HepG2 (cell line): ENCODE measurements around the gene VTN. TPM values are rescaled to one million over a fixed set of nuclear protein-coding genes. Genes with fewer than 3 reads are reported as not detected.

Source experiments
- ATAC-seq: fragments of 200-7000 bp; cut with Tn5 transposase; 3 replicates; pipeline ENCODE4 v1.9.1; 2020; ENCODE audit warnings: mild to moderate bottlenecking, moderate library complexity
- BruUV-seq: library from RNA; stranded (reverse); fragments of 400-500 nt; replicated peaks from 2 replicates; lab custom pipeline; 2021; lab: Mats Ljungman, UMichigan
- CTCF ChIA-PET: fragments of 300-600 bp; formaldehyde crosslinking; extraction: SDS; loops from one replicate; lab custom pipeline; 2021; ENCODE audit warnings: low total read pairs, inconsistent platforms, low intra/inter-chr PET ratio; lab: Yijun Ruan, JAX
- POLR2A ChIA-PET: fragments of 350-600 bp; sonication (Branson Sonifier 250); formaldehyde crosslinking; loops from one replicate; lab custom pipeline; 2020; ENCODE audit warnings: antibody characterized with exemption, inconsistent platforms; lab: Yijun Ruan, JAX
- DNase-seq: peaks from one replicate; pipeline ENCODE4 v3.0.0-alpha.2; 2015; ENCODE audit warnings: low spot score
- FAIRE-seq: peaks from 3 replicates; lab custom pipeline; 2011; peaks lifted over from hg19 to GRCh38; lab: Jason Lieb, UNC
- H2AFZ ChIP-seq: one replicate; pipeline ENCODE4 v1.6.1; 2011; ENCODE audit warnings: low read length, inconsistent platforms
- H3K27ac ChIP-seq: fragments of 300-600 bp; 3 replicates; pipeline ENCODE4 v1.8.0; 2011; ENCODE audit warnings: mixed run types, mild to moderate bottlenecking, mixed read lengths, low read length, inconsistent platforms; ENCODE audit not compliant: insufficient read depth; ENCODE audit errors: extremely low read length
- H3K27me3 ChIP-seq, 2 experiments: fragments of 200-600 bp in 1 of 2; 2 replicates in 1 of 2; 3 replicates in 1 of 2; pipeline versions ENCODE4 v1.6.0 to v1.8.0; 2011; ENCODE audit warnings: low read length in 2 of 2, mild to moderate bottlenecking in 2 of 2, moderate library complexity in 2 of 2, inconsistent platforms in 1 of 2; ENCODE audit not compliant: insufficient read depth in 2 of 2, control insufficient read depth in 1 of 2
- H3K36me3 ChIP-seq, 2 experiments: fragments of 200-600 bp in 1 of 2; replicated peaks in 1 of 2; 2 replicates in 1 of 2; 3 replicates in 1 of 2; pipeline versions ENCODE4 v1.5.1 to v1.8.0; 2011; ENCODE audit warnings: low read length in 2 of 2, inconsistent platforms in 1 of 2; ENCODE audit not compliant: insufficient read depth in 2 of 2, control insufficient read depth in 1 of 2
- H3K4me1 ChIP-seq: 2 replicates; pipeline ENCODE4 v1.5.1; 2012; ENCODE audit warnings: low read length, inconsistent platforms; ENCODE audit not compliant: insufficient read depth
- H3K4me2 ChIP-seq: 2 replicates; pipeline ENCODE4 v1.6.0; 2011; ENCODE audit warnings: low read depth, low read length, inconsistent platforms
- H3K4me3 ChIP-seq, 3 experiments: fragments of 200-600 bp in 1 of 3; sonication (generic), shearing (Covaris generic) in 1 of 3; replicated peaks in 1 of 3; 2 replicates each; pipeline ENCODE4 v1.5.1; 2011 to 2016; ENCODE audit warnings: low read length in 3 of 3, inconsistent platforms in 2 of 3, low read depth in 2 of 3, mild to moderate bottlenecking in 2 of 3, control low read depth in 1 of 3, mixed read lengths in 1 of 3; ENCODE audit not compliant: insufficient read depth in 1 of 3
- H3K79me2 ChIP-seq: one replicate; pipeline ENCODE4 v1.6.1; 2011; ENCODE audit warnings: low read length, inconsistent platforms; ENCODE audit not compliant: insufficient read depth
- H3K9ac ChIP-seq: 2 replicates; pipeline ENCODE4 v1.6.0; 2011; ENCODE audit warnings: mild to moderate bottlenecking, low read depth, low read length, inconsistent platforms; ENCODE audit not compliant: insufficient read depth
- H3K9me3 ChIP-seq: 2 replicates; pipeline ENCODE4 v1.5.1; 2012; ENCODE audit warnings: mild to moderate bottlenecking, low read length
- H4K20me1 ChIP-seq: 2 replicates; pipeline ENCODE4 v1.6.0; 2011; ENCODE audit warnings: inconsistent platforms, mild to moderate bottlenecking, low read length, moderate library complexity; ENCODE audit not compliant: insufficient read depth
- ADNP ChIP-seq: sonication (generic); formaldehyde crosslinking; IDR thresholded peaks from 2 replicates; pipeline ENCODE4 v1.4.0; 2020; ENCODE audit warnings: missing genetic modification reagents
- AGO2 ChIP-seq: fragments of 200-400 bp; formaldehyde crosslinking; optimal IDR thresholded peaks from 2 replicates; pipeline ENCODE3; 2017; ENCODE audit warnings: mild to moderate bottlenecking, low read depth, low read length, moderate library complexity
- FOXK2 ChIP-seq: fragments of 450-650 bp; IDR thresholded peaks from 2 replicates; pipeline ENCODE4 v1.6.1; 2016
- GATAD2A ChIP-seq: IDR thresholded peaks from 2 replicates; pipeline ENCODE4 v1.6.1; 2016
- HNF4A ChIP-seq: sonication (generic); formaldehyde crosslinking; IDR thresholded peaks from 2 replicates; pipeline ENCODE4 v1.4.0; 2020; ENCODE audit warnings: missing genetic modification reagents
- KAT7 ChIP-seq: IDR thresholded peaks from 2 replicates; pipeline ENCODE4 v1.6.1; 2018; ENCODE audit warnings: borderline replicate concordance, missing compliant biosample characterization
- MED1 ChIP-seq: sonication (generic); formaldehyde crosslinking; IDR thresholded peaks from 2 replicates; pipeline ENCODE4 v1.4.0; 2020; ENCODE audit warnings: missing genetic modification reagents
- NONO ChIP-seq, 2 experiments: fragments of 450-650 bp in 1 of 2; sonication (generic) in 1 of 2; formaldehyde crosslinking in 1 of 2; IDR thresholded peaks in 1 of 2; conservative IDR thresholded peaks in 1 of 2; 2 replicates each; pipeline versions ENCODE4 v1.6.1 to v1.8.0; 2017 to 2022; ENCODE audit warnings: mild to moderate bottlenecking in 1 of 2, missing genetic modification reagents in 1 of 2, moderate library complexity in 1 of 2
- SAP130 ChIP-seq: IDR thresholded peaks from 2 replicates; pipeline ENCODE4 v1.6.1; 2016; ENCODE audit warnings: low read depth
- SKI ChIP-seq: fragments of 450-650 bp; IDR thresholded peaks from one replicate; pipeline ENCODE4 v1.6.1; 2018; ENCODE audit warnings: mild to moderate bottlenecking; ENCODE audit not compliant: partially characterized antibody
- ZC3H13 ChIP-seq: sonication (generic); formaldehyde crosslinking; IDR thresholded peaks from 2 replicates; pipeline ENCODE4 v1.8.1; 2023; ENCODE audit warnings: mild to moderate bottlenecking, missing genetic modification reagents, moderate library complexity
- ZNF569 ChIP-seq: sonication (generic); formaldehyde crosslinking; IDR thresholded peaks from 2 replicates; pipeline ENCODE4 v1.5.0; 2020; ENCODE audit warnings: mild to moderate bottlenecking, missing genetic modification reagents, moderate library complexity, borderline replicate concordance
- ZNF687 ChIP-seq: sonication (generic); formaldehyde crosslinking; IDR thresholded peaks from 2 replicates; pipeline ENCODE4 v1.5.1; 2020; ENCODE audit warnings: mild to moderate bottlenecking, missing genetic modification reagents, moderate library complexity
- ZNF766 ChIP-seq: sonication (generic); formaldehyde crosslinking; IDR thresholded peaks from 2 replicates; pipeline ENCODE4 v1.5.0; 2020; ENCODE audit warnings: missing genetic modification reagents, borderline replicate concordance
- ZSCAN29 ChIP-seq: sonication (generic); formaldehyde crosslinking; conservative IDR thresholded peaks from 2 replicates; pipeline ENCODE4 v1.4.0; 2020; ENCODE audit warnings: mild to moderate bottlenecking, missing genetic modification reagents
- WGBS: methylation state at CpG from one replicate; pipeline ENCODE4 v1.1.6; 2017; ENCODE audit warnings: low lambda C conversion rate; 5-methylcytosine and 5-hydroxymethylcytosine counted together
- in situ Hi-C: cut with HindIII; loops from 2 replicates; pipeline ENCODE4 v1.10.0; 2017; ENCODE audit warnings: low pct_unique_long_range_greater_than_20kb; ENCODE audit not compliant: extremely low pct_ligation_motif_present
- intact Hi-C: fragments of 100-400 bp; cut with micrococcal nuclease; formaldehyde crosslinking; loops from one replicate; pipeline ENCODE4 v1.10.0; 2022; ENCODE audit not compliant: unreplicated experiment
- polyA plus RNA-seq, 8 experiments: library from polyadenylated mRNA; depleted of rRNA in 3 of 8; stranded (reverse) in 7 of 8; unstranded in 1 of 8; fragments of >200 nt; fragmentation: Illumina TruSeq in 4 of 8; extraction: Trizol in 4 of 8; gene quantifications; 2 replicates each; pipeline versions ENCODE4 v1.2.1 to v1.2.3, GENCODE V29; 2011 to 2016; ENCODE audit warnings: low read depth in 4 of 8, missing spikeins in 1 of 8, mixed read lengths in 1 of 8; ENCODE audit not compliant: insufficient read depth in 1 of 8
- total RNA-seq, 5 experiments: library from RNA; depleted of rRNA; stranded (reverse); fragments of >200 nt; fragmentation: Illumina TruSeq; extraction: Trizol; gene quantifications; 2 replicates each; pipeline ENCODE4 v1.2.3, GENCODE V29; 2016; ENCODE audit warnings: low read depth in 1 of 5

VTN gene
- total and polyA plus RNA-seq, 2 of the 13 experiments (the other 11 are each of a cell fraction or from before 2014, with no cell fraction given), result 108 to 131 TPM

GRCh38 chr17:28398280-28398981 is 28.3 kb upstream of the VTN start (continued):
- TF ChIP-seq SKI (peak; percentile 18), KAT7 (CRISPR knock-in tag) (no peak), MED1 (CRISPR knock-in tag) (peak; percentile 38; the same call in 1 of the 2 replicates), FOXK2 (no peak), SAP130 (CRISPR knock-in tag) (0 out of 2 replicates have a peak, but pooled peaks have one; percentile 23), HNF4A (peak; percentile 69), ADNP (CRISPR knock-in tag) (no peak), ZNF766 (CRISPR knock-in tag) (0 out of 2 replicates have a peak, but pooled peaks have one; percentile 65), ZNF569 (CRISPR knock-in tag) (0 out of 2 replicates have a peak, but pooled peaks have one; percentile 39)

- no TSS peak for BruUV-seq
- Histone ChIP-seq H3K9ac (no peak overlapping the region), H3K9me3 (no peaks in the 10 kb centered on the region), H3K4me3 (no peak overlapping the region), H3K27ac (peak overlapping the region; percentile 31), H3K27me3 (no peaks in the 10 kb centered on the region), H3K79me2 (no peaks in the 10 kb centered on the region), H3K4me1 (peaks cover 34% of the 10 kb centered on the region), H3K36me3 (peaks cover 10 to 24% of the 10 kb centered on the region in 2 experiments), H3K4me2 (no peak overlapping the region), H4K20me1 (no peaks in the 10 kb centered on the region), H2AFZ (no peak overlapping the region)
- CTCF ChIA-PET, result no interaction called here
- DNase-seq, result no peak
- peak; percentile 64 for ATAC-seq
- WGBS, result 77% methylated on average over 6 of the region's 7 CpGs
- POLR2A ChIA-PET, result interaction anchor here (0.9 to 4.8 kb wide), 10 partner anchors 9 to 154 kb away, joined by 3 to 33 read pairs (median 6); partner anchors contain the start of genes POLDIP2, SARM1, SEBOX and SLC46A1
- intact Hi-C loops (loop anchor here (2.0 kb wide), 1 partner anchor 17 kb away; no protein-coding TSS in a partner anchor), in situ Hi-C loops (no loop called here)
- no peak for FAIRE-seq
- TF ChIP-seq ZSCAN29 (CRISPR knock-in tag), result no peak
- 0 out of 2 replicates have a peak, but pooled peaks have one; percentile 33 for TF ChIP-seq ZC3H13 (CRISPR knock-in tag)
- TF ChIP-seq NONO (IDR thresholded peaks at IDR 0.05), result no peak
- 0 out of 2 replicates have a peak, but pooled peaks have one; percentile 23 for TF ChIP-seq NONO (CRISPR knock-in tag; conservative IDR thresholded peaks at IDR 0.05)
- TF ChIP-seq GATAD2A, result no peak
- peak; percentile 29 for TF ChIP-seq ZNF687
- TF ChIP-seq AGO2, result peak; percentile 58
Measured at GRCh38 chr17:28397687-28398279, 27.7 kb upstream of the VTN start.
